Pulmonary artery endothelial cell (primary cell): ENCODE data around the gene MTG1. TPM values are rescaled to one million over a fixed set of nuclear protein-coding genes. Genes with fewer than 3 reads are reported as not detected.
"Not testable (repeated sequence)": the region's sequence is repeated elsewhere in the genome, so short reads cannot be mapped to it uniquely, and the experiment has no call there.

Experiments
- DNase-seq: peaks from one replicate; pipeline ENCODE4 v3.0.0-alpha.2; 2011; ENCODE audit warnings: low read depth, low spot score
- total RNA-seq: library from RNA; depleted of rRNA; stranded (reverse); fragments of >200 nt; gene quantifications from 2 replicates; pipeline ENCODE4 v1.2.3, GENCODE V29; 2014

Gene MTG1
- total RNA-seq, 1 donor from 2014 or later, result 46.0 TPM

DNA sequence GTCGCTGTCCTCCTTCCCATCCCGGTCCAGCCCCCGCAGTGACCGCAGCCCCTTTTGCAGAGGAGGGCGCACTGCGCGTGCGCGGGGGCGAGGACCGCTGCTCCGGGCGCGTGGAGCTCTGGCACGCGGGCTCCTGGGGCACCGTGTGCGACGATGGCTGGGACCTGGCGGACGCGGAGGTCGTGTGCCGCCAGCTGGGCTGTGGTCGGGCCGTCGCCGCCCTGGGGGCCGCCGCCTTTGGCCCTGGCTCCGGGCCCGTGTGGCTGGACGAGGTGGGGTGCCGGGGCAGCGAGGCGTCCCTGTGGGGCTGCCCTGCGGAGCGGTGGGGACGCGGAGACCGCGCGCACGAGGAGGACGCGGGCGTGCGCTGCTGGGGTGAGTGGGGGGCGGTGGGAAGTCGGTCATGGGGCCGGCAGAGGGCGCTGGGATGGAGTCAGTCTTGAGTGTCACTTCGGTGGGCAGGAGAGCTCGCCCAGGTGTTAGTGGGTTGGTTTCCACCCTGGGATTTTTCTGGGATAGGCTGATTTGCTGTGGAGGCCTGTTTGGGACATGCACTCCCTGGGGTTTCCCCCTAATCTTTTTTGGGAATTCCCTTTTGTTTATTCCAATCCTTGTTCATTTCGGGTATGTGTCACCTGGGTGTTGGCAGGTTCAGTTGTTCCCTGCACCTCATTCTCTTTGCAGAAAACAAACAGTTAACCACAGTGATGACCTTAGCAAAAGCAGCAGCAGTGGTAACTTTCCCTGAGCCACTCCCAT is 71.4 kb downstream of the MTG1 start:
- DNase-seq, result no peak

GRCh38 chr10:133465950-133466474 is 72.1 kb downstream of the MTG1 start:
- no peak for DNase-seq

DNA sequence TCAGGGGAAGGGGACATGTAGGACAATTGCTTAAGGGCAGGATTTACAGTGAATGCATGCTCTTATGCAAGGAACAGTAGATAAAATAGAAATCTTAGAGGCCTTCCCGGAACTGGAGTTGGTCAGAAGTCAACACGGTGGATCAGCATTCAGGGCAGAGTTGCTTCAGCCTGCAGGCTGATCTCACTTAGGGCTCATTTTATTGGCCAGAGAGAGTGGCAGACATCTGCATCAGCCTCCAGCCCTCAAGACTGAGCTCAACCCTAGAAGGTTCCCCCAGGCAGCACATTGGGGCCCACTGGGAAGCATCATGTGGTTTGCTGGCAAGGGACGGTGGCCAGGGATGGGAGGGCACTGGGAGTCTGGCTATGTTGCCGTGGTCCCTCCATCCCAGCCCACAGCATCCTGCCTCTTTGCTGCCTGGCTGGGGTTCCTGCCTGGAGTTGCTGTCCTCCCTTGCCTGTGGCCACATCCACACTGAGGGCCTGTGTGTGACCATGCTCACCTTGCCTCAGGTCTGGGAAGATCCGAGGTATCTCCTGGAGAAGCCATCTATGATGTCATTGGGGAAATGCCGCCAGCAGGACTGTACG is 72.8 kb downstream of the MTG1 start:
- DNase-seq, result no peak

DNA sequence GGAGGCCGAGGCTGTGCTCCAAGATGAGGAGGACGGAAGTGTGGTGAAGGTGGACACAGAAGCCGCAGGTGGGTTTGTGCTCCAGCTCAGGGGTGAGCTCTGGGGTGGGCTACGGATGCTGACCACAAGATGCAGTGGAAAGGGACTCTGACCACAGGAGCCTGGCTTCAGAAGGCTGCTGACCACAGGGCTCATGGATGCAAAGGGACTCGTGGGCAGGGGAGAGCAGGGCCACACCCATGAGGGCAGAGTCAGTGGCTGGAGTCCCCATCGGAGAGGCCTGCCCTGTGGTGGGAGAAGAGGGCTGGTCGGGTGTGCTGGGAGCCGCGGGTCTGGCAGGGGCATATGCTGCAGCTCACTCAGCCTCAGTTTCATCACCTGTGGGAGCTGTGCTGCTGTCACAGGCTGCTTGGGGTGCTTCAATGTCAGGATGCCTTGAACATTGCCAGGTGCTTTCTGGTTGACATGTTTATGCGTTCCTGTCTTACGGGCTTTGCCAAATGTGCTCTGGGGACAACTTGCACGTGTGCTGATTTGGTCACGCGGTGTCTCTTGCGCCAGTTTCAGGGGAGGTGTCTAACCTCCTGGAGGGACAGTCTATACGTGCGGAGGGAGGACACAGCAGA is 73.4 kb downstream of the MTG1 start:
- DNase-seq, result no peak

- DNase-seq, result not testable (repeated sequence)
These were observed 75.2 kb downstream of the MTG1 start for GRCh38 chr10:133469205-133469604.

DNA sequence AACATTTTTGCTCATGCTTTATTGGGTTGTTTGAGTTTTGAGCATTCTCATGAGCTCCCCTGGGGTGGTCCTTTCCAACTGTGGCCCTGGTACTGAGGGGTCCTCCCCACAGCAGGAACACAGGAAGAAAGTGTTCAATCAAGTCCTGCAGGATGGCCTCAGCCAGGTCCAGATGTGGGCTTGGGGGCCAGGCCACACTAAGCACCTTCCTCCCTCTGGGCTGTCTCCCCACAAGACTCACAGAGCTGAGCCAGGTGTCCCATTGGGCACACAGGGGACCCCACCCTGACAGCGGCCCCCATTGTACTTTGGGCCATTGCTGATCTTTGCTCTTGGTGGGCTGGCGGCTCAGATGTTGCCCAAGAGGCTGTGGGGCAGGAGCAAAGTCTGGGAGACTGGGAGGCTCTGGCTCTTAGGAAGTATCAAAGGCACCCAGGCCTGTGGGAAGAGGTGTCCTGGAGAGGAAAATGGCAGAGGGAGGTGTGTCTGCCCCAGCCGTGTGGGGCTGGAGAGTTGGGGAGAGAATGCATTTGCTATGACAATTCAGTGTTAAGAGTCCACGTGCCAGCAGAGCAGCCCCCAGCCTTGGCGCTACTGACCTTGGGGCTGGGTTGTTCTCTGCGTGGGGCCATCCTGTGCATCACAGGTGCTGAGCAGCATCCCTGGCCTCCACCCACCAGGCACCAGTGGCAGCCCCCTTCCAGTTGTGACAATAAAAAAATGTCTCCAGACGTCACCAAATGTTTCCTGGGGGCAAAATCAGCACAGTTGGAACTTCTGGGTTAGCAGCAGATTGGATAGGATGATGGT is 77.5 kb downstream of the MTG1 start:
- no peak for DNase-seq

Other genes with a start within 250 kb of the MTG1 start
- not detected in 2 replicates for gene KNDC1, start 233.9 kb upstream of the MTG1 start, total RNA-seq
- not detected in 2 replicates for gene UTF1, start 163.9 kb upstream of the MTG1 start, total RNA-seq
- gene VENTX, start 156.3 kb upstream of the MTG1 start, total RNA-seq, result not detected in 2 replicates
- gene ADAM8, start 117.3 kb upstream of the MTG1 start, total RNA-seq, result 0.33 and 0.46 TPM in 2 replicates
- gene TUBGCP2, start 85.3 kb upstream of the MTG1 start, total RNA-seq, result 59.4 and 60.9 TPM in 2 replicates
- 27.4 and 40.4 TPM in 2 replicates for gene ZNF511, start 85.2 kb upstream of the MTG1 start, total RNA-seq
- not detected in 2 replicates for gene CALY, start 57.3 kb upstream of the MTG1 start, total RNA-seq
- gene PRAP1, start 46.8 kb upstream of the MTG1 start, total RNA-seq, result not detected in 2 replicates
- gene FUOM, start 36.1 kb upstream of the MTG1 start, total RNA-seq, result 9.3 and 32.9 TPM in 2 replicates
- 60.3 and 63.4 TPM in 2 replicates for gene ECHS1, start 20.8 kb upstream of the MTG1 start, total RNA-seq
- gene PAOX, start 14.9 kb upstream of the MTG1 start, total RNA-seq, result 5.8 and 8.8 TPM in 2 replicates
- not detected in 2 replicates for gene SPRN, start 30.5 kb downstream of the MTG1 start, total RNA-seq
- gene SCART1, start 59.8 kb downstream of the MTG1 start, total RNA-seq, result 0.25 and 0.73 TPM in 2 replicates
- gene CYP2E1, start 133.2 kb downstream of the MTG1 start, total RNA-seq, result 0.13 TPM in 1 of 2 replicates, not detected in the other
- 0.21 TPM in 1 of 2 replicates, not detected in the other for gene SYCE1, start 171.4 kb downstream of the MTG1 start, total RNA-seq
- not detected in 2 replicates for gene FRG2B, start 232.6 kb downstream of the MTG1 start, total RNA-seq